DMS114 treated with DMSO at 0.1 percent for 48 hours (cell line): Measurements from ENCODE around the gene CPNE5.
"Not testable (repeated sequence)": the region's sequence is repeated elsewhere in the genome, so short reads cannot be mapped to it uniquely, and the experiment has no call there.

ENCODE experiments used
- DNase-seq: peaks from one replicate; lab custom pipeline; 2025; ENCODE audit not compliant: unreplicated experiment; lab: John Stamatoyannopoulos, UW

The CPNE5 gene

GRCh38 chr6:36704961-36705577, 134.2 kb downstream of the CPNE5 start:
- DNase-seq: not testable (repeated sequence)

- no peak for DNase-seq
Measured at GRCh38 chr6:36703982-36704381, 135.3 kb downstream of the CPNE5 start.

GRCh38 chr6:36703081-36703606, 136.1 kb downstream of the CPNE5 start:
- no peak for DNase-seq

- DNase-seq: no peak
Measured at GRCh38 chr6:36702656-36703055, 136.6 kb downstream of the CPNE5 start.

GRCh38 chr6:36701401-36701991, 137.7 kb downstream of the CPNE5 start:
- no peak for DNase-seq

- DNase-seq: no peak
Measured at GRCh38 chr6:36700831-36701230, 138.4 kb downstream of the CPNE5 start.

- DNase-seq: no peak
Measured at GRCh38 chr6:36700071-36700812, 139.0 kb downstream of the CPNE5 start.

GRCh38 chr6:36699348-36699747, 139.9 kb downstream of the CPNE5 start:
- no peak for DNase-seq

- DNase-seq: no peak
Measured at GRCh38 chr6:36698871-36699271, 140.4 kb downstream of the CPNE5 start.

- no peak for DNase-seq
Measured at GRCh38 chr6:36698196-36698595, 141.0 kb downstream of the CPNE5 start.

- no peak for DNase-seq
Measured at GRCh38 chr6:36697481-36697903, 141.8 kb downstream of the CPNE5 start, which contains the start of gene RAB44. TSS of gene RAB44 (plus strand) at chr6:36697826. CDS start at chr6:36704236, 6,410 bp downstream.

- DNase-seq: no peak
Measured at GRCh38 chr6:36695414-36695813, 143.8 kb downstream of the CPNE5 start.

- no peak for DNase-seq
Measured at GRCh38 chr6:36694616-36695015, 144.6 kb downstream of the CPNE5 start.

- DNase-seq: no peak
Measured at GRCh38 chr6:36692861-36693702, 146.2 kb downstream of the CPNE5 start.

- DNase-seq: no peak
Measured at GRCh38 chr6:36692220-36692619, 147.0 kb downstream of the CPNE5 start.

GRCh38 chr6:36691612-36692011, 147.6 kb downstream of the CPNE5 start:
- DNase-seq: no peak

GRCh38 chr6:36691011-36691410, 148.2 kb downstream of the CPNE5 start:
- no peak for DNase-seq
